ENCODE measurements around the gene KCNQ1. TPM values are rescaled to one million over a fixed set of nuclear protein-coding genes. Genes with fewer than 3 reads are reported as not detected.
"Not testable (repeated sequence)": the region's sequence is repeated elsewhere in the genome, so short reads cannot be mapped to it uniquely, and the experiment has no call there.

Gene KCNQ1
- total RNA-seq, 1 experiment from 2014 or later, result 2.3 TPM

GRCh38 chr11:2631161-2631560, 186.4 kb downstream of the KCNQ1 start:
- H3K9ac ChIP-seq (ENCODE audit: extremely low read depth, insufficient read length, low read length), result no peak overlapping the region
- H3K4ac ChIP-seq (ENCODE audit: low read depth, low read length), result no peak overlapping the region
- no peaks in the 10 kb centered on the region for H3K23me2 ChIP-seq (ENCODE audit: insufficient read length, low read depth, low read length, poor library complexity, severe bottlenecking)
- no peak overlapping the region for H3K23ac ChIP-seq (ENCODE audit: insufficient read length, low read depth, low read length)
- H3K4me2 ChIP-seq (ENCODE audit: insufficient read depth, insufficient read length, low read length), result no peak overlapping the region
- no peak overlapping the region for H2BK120ac ChIP-seq (ENCODE audit: low read depth, low read length, poor library complexity, severe bottlenecking)
- H3T11ph ChIP-seq (ENCODE audit: low read length), result no peak overlapping the region
- H3K56ac ChIP-seq (ENCODE audit: insufficient read length, low read depth, low read length), result no peak overlapping the region
- Mint-ChIP-seq H3K36me3 (ENCODE audit: insufficient read depth in 1 of 3, low read depth in 3 of 3) (peaks cover 15 to 34% (median 21%) of the 10 kb centered on the region in 3 experiments), H3K27me3 (ENCODE audit: low read depth) (peaks cover 87% of the 10 kb centered on the region), H3K27ac (no peak overlapping the region), H3K4me1 (no peaks in the 10 kb centered on the region), H3K9me3 (peaks cover 90 to 98% of the 10 kb centered on the region in 2 experiments), H3K4me3 (no peak overlapping the region; a peak in 1 of 5 replicates)
- no peaks in the 10 kb centered on the region for H4K20me1 ChIP-seq (ENCODE audit: control insufficient read depth, insufficient read depth, insufficient read length)
- TF ChIP-seq CTCF (conservative IDR thresholded peaks at IDR 0.05), result no peak
- H2BK15ac ChIP-seq (ENCODE audit: low read depth, low read length), result no peak overlapping the region
- no peak overlapping the region for H4K91ac ChIP-seq (ENCODE audit: insufficient read length, low read depth, low read length)
- no peaks in the 10 kb centered on the region for H3K79me2 ChIP-seq (ENCODE audit: insufficient read depth, low read length)
- H3K18ac ChIP-seq (ENCODE audit: insufficient read length, low read depth, low read length), result no peak overlapping the region
- H2BK5ac ChIP-seq (ENCODE audit: insufficient read length, low read length), result no peak overlapping the region
- H2BK20ac ChIP-seq (ENCODE audit: low read depth, low read length, poor library complexity, severe bottlenecking), result no peak overlapping the region
- no peaks in the 10 kb centered on the region for H3K79me1 ChIP-seq (ENCODE audit: insufficient read depth, low read depth, low read length, poor library complexity, severe bottlenecking)
- H2AK5ac ChIP-seq (ENCODE audit: insufficient read length, low read length), result no peak overlapping the region
- H4K8ac ChIP-seq (replicated peaks; ENCODE audit: insufficient read length, low read depth, low read length), result no peak overlapping the region
- H3K14ac ChIP-seq (ENCODE audit: insufficient read depth, low read length), result no peak overlapping the region
- DNase-seq, result no peak
- H2AFZ ChIP-seq (ENCODE audit: low read length), result no peak overlapping the region
- H3K9me3 ChIP-seq (ENCODE audit: control insufficient read depth, low read depth, low read length), result peaks cover 29% of the 10 kb centered on the region
- no peak overlapping the region for H2BK12ac ChIP-seq (ENCODE audit: insufficient read length, low read depth, low read length)
- peaks cover 3% of the 10 kb centered on the region; the same call in 1 of the 2 replicates for H3K27me3 ChIP-seq (ENCODE audit: insufficient read depth, low read length)
- H3K4me1 ChIP-seq (ENCODE audit: insufficient read depth, low read length), result no peaks in the 10 kb centered on the region
- no peak overlapping the region for H3K27ac ChIP-seq (ENCODE audit: insufficient read length, low read depth, low read length)
- WGBS (ENCODE audit: extremely low coverage, insufficient read length, low lambda C conversion rate), result no CpG with 5 or more reads among the region's 1 CpG
- H4K5ac ChIP-seq (ENCODE audit: insufficient read length, low read depth, low read length), result no peak overlapping the region

GRCh38 chr11:2639763-2640162, 195.0 kb downstream of the KCNQ1 start:
- not testable (repeated sequence) for H2AFZ ChIP-seq (ENCODE audit: low read length); H3T11ph ChIP-seq (ENCODE audit: low read length); H2BK15ac ChIP-seq (ENCODE audit: low read depth, low read length); H3K23ac ChIP-seq (ENCODE audit: insufficient read length, low read depth, low read length); DNase-seq; H3K18ac ChIP-seq (ENCODE audit: insufficient read length, low read depth, low read length); H3K9ac ChIP-seq (ENCODE audit: extremely low read depth, insufficient read length, low read length); H3K14ac ChIP-seq (ENCODE audit: insufficient read depth, low read length); H2AK5ac ChIP-seq (ENCODE audit: insufficient read length, low read length); H3K4me3 Mint-ChIP-seq; H2BK12ac ChIP-seq (ENCODE audit: insufficient read length, low read depth, low read length); H4K8ac ChIP-seq (replicated peaks; ENCODE audit: insufficient read length, low read depth, low read length); H3K79me2 ChIP-seq (ENCODE audit: insufficient read depth, low read length); H2BK5ac ChIP-seq (ENCODE audit: insufficient read length, low read length); H3K4me1 ChIP-seq (ENCODE audit: insufficient read depth, low read length); H2BK20ac ChIP-seq (ENCODE audit: low read depth, low read length, poor library complexity, severe bottlenecking); H4K20me1 ChIP-seq (ENCODE audit: control insufficient read depth, insufficient read depth, insufficient read length); H3K56ac ChIP-seq (ENCODE audit: insufficient read length, low read depth, low read length); H3K27ac Mint-ChIP-seq; H3K4ac ChIP-seq (ENCODE audit: low read depth, low read length); H4K91ac ChIP-seq (ENCODE audit: insufficient read length, low read depth, low read length); H4K5ac ChIP-seq (ENCODE audit: insufficient read length, low read depth, low read length); H3K4me2 ChIP-seq (ENCODE audit: insufficient read depth, insufficient read length, low read length); H3K27ac ChIP-seq (ENCODE audit: insufficient read length, low read depth, low read length); H3K27me3 ChIP-seq (ENCODE audit: insufficient read depth, low read length); H3K23me2 ChIP-seq (ENCODE audit: insufficient read length, low read depth, low read length, poor library complexity, severe bottlenecking); H3K4me1 Mint-ChIP-seq; H2BK120ac ChIP-seq (ENCODE audit: low read depth, low read length, poor library complexity, severe bottlenecking); H3K79me1 ChIP-seq (ENCODE audit: insufficient read depth, low read depth, low read length, poor library complexity, severe bottlenecking)
- H3K9me3 Mint-ChIP-seq, result peaks cover 91 to 95% of the 10 kb centered on the region in 2 experiments
- peaks cover 32% of the 10 kb centered on the region for H3K9me3 ChIP-seq (ENCODE audit: control insufficient read depth, low read depth, low read length)
- no CpG with 5 or more reads among the region's 13 CpGs for whole genome bisulfite sequencing (ENCODE audit: extremely low coverage, insufficient read length, low lambda C conversion rate)
- peaks cover 89% of the 10 kb centered on the region for H3K27me3 Mint-ChIP-seq (ENCODE audit: low read depth)
- H3K36me3 Mint-ChIP-seq (ENCODE audit: insufficient read depth in 1 of 3, low read depth in 3 of 3), result peaks cover 36 to 72% (median 50%) of the 10 kb centered on the region in 3 experiments

All from H9 (cell line).